ENCODE results near the gene CIC.
A peak's percentile ranks its signal among the peaks of the same experiment; 100 is the strongest.

DNA sequence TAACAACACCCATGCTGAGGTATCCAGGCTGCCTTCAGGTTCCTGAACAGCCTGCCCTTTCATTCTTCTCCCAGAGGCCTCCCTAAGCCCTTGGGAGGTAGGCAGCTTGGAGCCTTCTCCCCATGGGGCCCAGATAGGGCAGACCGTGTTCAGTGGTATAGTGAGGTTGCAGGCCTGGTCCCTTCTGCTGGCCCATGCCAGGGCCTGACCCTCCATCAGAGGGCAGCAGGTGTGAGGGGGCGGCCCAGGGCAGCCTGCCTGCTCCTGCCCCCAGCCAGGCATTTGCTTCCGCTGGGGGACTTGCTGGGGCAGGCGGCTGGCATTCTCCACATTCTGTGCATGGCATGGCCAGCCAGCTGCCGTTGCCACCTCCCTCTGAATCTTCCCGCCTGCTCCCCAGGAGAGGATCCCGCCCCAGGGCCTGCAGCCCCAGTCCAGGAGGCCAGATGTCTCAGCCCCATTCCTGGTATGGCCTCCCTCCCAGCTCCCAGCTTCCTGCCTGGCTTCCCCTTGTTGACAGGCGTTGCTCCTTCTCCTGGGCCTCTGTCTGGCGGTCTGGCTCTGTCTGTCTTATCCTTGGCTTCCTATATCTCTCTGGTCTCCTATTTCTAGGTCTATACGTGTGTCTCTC is 8.9 kb downstream of the CIC start:
- TF ChIP-seq, protein P1, sequence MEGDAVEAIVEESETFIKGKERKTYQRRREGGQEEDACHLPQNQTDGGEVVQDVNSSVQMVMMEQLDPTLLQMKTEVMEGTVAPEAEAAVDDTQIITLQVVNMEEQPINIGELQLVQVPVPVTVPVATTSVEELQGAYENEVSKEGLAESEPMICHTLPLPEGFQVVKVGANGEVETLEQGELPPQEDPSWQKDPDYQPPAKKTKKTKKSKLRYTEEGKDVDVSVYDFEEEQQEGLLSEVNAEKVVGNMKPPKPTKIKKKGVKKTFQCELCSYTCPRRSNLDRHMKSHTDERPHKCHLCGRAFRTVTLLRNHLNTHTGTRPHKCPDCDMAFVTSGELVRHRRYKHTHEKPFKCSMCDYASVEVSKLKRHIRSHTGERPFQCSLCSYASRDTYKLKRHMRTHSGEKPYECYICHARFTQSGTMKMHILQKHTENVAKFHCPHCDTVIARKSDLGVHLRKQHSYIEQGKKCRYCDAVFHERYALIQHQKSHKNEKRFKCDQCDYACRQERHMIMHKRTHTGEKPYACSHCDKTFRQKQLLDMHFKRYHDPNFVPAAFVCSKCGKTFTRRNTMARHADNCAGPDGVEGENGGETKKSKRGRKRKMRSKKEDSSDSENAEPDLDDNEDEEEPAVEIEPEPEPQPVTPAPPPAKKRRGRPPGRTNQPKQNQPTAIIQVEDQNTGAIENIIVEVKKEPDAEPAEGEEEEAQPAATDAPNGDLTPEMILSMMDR (optimal IDR thresholded peaks at IDR 0.05 in 1 of 3, IDR thresholded peaks at IDR 0.05 in 1 of 3, conservative IDR thresholded peaks at IDR 0.05 in 1 of 3; ENCODE audit: extremely low read depth in 1 of 3, insufficient read depth in 2 of 3, low read length in 3 of 3): peak in 1 of 3 experiments; percentile 28
- no peak for TF ChIP-seq EZH2 (IDR thresholded peaks at IDR 0.05; ENCODE audit: low read length)
